A673 (cell line): ENCODE data around the gene KHK. TPM values are rescaled to one million over a fixed set of nuclear protein-coding genes. Genes with fewer than 3 reads are reported as not detected.

Experiments used
- BruUV-seq: library from RNA; stranded (reverse); fragments of 400-500 nt; replicated peaks from 2 replicates; lab custom pipeline; 2021; lab: Mats Ljungman, UMichigan
- CTCF ChIA-PET: fragments of 300-600 bp; sonication (Branson Sonifier 250); formaldehyde crosslinking; loops from one replicate; lab custom pipeline; 2022; ENCODE audit warnings: antibody characterized with exemption; lab: Charles Lee
- POLR2A ChIA-PET: fragments of 300-600 bp; sonication (Branson Sonifier 250); formaldehyde crosslinking; loops from one replicate; lab custom pipeline; 2022; ENCODE audit warnings: antibody characterized with exemption; ENCODE audit not compliant: low non-redundant PET; lab: Charles Lee
- DNase-seq: peaks from one replicate; pipeline ENCODE4 v3.0.0-alpha.2; 2015; ENCODE audit warnings: low spot score
- H3K27ac ChIP-seq: fragments of 200-600 bp; sonication (generic); 2 replicates; pipeline ENCODE4 v1.5.1; 2016; ENCODE audit warnings: mixed run types, low read depth, mild to moderate bottlenecking, mixed read lengths, antibody characterized with exemption, low read length; ENCODE audit not compliant: poor library complexity, severe bottlenecking
- H3K27me3 ChIP-seq: fragments of 200-600 bp; sonication (generic); replicated peaks from 2 replicates; pipeline ENCODE4 v1.6.1; 2017; ENCODE audit warnings: mixed run types, low read depth, mild to moderate bottlenecking, mixed read lengths, antibody characterized with exemption, low read length; ENCODE audit not compliant: insufficient read depth, poor library complexity
- H3K36me3 ChIP-seq: fragments of 200-600 bp; sonication (generic); 2 replicates; pipeline ENCODE4 v1.6.1; 2016; ENCODE audit warnings: mixed run types, mild to moderate bottlenecking, mixed read lengths, antibody characterized with exemption, low read length; ENCODE audit not compliant: insufficient read depth, poor library complexity, severe bottlenecking
- H3K4me1 ChIP-seq: fragments of 200-600 bp; sonication (generic); 2 replicates; pipeline ENCODE4 v1.6.1; 2017; ENCODE audit warnings: mixed run types, mild to moderate bottlenecking, mixed read lengths, antibody characterized with exemption, low read length; ENCODE audit not compliant: insufficient read depth, poor library complexity, severe bottlenecking
- H3K4me3 ChIP-seq: fragments of 200-600 bp; sonication (generic); 2 replicates; pipeline ENCODE4 v1.5.1; 2016; ENCODE audit warnings: low read depth, mixed run types, mild to moderate bottlenecking, mixed read lengths, low read length; ENCODE audit not compliant: poor library complexity, severe bottlenecking
- H3K9me3 ChIP-seq: fragments of 200-600 bp; sonication (generic); 2 replicates; pipeline ENCODE4 v1.6.1; 2016; ENCODE audit warnings: mixed run types, low read depth, mild to moderate bottlenecking, mixed read lengths, antibody characterized with exemption, low read length; ENCODE audit not compliant: poor library complexity, severe bottlenecking
- EZH2 ChIP-seq: fragments of 200-600 bp; sonication (generic); IDR thresholded peaks from 2 replicates; pipeline ENCODE4 v1.6.1; 2017; ENCODE audit warnings: borderline replicate concordance, low read depth, mild to moderate bottlenecking, mixed read lengths, antibody characterized with exemption, low read length; ENCODE audit not compliant: poor library complexity, severe bottlenecking
- intact Hi-C: fragments of 100-400 bp; cut with micrococcal nuclease; formaldehyde crosslinking; loops from one replicate; pipeline ENCODE4 v1.10.0; 2022; ENCODE audit not compliant: unreplicated experiment
- total RNA-seq: library from RNA; stranded (reverse); gene quantifications from 2 replicates; pipeline ENCODE4 v1.2.3, GENCODE V29; 2021
- TF ChIP-seq, protein P1 (sequence below): fragments of 300-800, 200-600 bp; sonication (generic); conservative IDR thresholded peaks from 2 replicates; pipeline ENCODE4 v1.5.1; 2017; ENCODE audit warnings: low read depth, mild to moderate bottlenecking, antibody characterized with exemption, low read length, moderate library complexity, mixed read lengths

Gene KHK
- total RNA-seq, 1 experiment from 2014 or later, result 40.2 TPM

DNA sequence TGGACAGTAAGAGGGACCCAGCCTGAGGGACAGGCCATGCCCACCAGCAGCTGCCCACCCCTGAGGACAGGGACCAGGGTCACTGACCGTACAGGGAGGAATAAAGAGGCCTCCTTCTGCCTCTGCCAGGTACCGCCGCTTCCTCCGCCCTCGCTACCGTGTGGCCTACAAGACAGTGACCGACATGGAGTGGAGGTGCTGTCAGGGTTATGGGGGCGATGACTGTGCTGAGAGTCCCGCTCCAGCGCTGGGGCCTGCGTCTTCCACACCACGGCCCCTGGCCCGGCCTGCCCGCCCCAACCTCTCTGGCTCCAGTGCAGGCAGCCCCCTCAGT, 6.0 kb upstream of the KHK start:
- TF ChIP-seq, protein P1, sequence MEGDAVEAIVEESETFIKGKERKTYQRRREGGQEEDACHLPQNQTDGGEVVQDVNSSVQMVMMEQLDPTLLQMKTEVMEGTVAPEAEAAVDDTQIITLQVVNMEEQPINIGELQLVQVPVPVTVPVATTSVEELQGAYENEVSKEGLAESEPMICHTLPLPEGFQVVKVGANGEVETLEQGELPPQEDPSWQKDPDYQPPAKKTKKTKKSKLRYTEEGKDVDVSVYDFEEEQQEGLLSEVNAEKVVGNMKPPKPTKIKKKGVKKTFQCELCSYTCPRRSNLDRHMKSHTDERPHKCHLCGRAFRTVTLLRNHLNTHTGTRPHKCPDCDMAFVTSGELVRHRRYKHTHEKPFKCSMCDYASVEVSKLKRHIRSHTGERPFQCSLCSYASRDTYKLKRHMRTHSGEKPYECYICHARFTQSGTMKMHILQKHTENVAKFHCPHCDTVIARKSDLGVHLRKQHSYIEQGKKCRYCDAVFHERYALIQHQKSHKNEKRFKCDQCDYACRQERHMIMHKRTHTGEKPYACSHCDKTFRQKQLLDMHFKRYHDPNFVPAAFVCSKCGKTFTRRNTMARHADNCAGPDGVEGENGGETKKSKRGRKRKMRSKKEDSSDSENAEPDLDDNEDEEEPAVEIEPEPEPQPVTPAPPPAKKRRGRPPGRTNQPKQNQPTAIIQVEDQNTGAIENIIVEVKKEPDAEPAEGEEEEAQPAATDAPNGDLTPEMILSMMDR, result no peak
- no peak for TF ChIP-seq EZH2

DNA sequence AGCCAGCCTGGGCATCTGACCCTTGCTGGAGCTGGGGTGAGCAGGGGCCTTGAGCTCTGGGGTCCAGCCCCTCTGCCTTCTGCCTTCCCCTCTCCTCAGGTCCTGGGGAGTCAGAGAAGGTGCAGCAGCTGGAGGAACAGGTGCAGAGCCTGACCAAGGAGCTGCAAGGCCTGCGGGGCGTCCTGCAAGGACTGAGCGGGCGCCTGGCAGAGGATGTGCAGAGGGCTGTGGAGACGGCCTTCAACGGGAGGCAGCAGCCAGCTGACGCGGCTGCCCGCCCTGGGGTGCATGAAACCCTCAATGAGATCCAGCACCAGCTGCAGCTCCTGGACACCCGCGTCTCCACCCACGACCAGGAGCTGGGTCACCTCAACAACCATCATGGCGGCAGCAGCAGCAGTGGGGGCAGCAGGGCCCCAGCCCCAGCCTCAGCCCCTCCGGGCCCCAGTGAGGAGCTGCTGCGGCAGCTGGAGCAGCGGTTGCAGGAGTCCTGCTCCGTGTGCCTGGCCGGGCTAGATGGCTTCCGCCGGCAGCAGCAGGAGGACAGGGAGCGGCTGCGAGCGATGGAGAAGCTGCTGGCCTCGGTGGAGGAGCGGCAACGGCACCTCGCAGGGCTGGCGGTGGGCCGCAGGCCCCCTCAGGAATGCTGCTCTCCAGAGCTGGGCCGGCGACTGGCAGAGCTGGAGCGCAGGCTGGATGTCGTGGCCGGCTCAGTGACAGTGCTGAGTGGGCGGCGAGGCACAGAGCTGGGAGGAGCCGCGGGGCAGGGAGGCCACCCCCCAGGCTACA, 4.4 kb upstream of the KHK start:
- H3K27me3 ChIP-seq, result no peaks in the 10 kb centered on the region
- TF ChIP-seq, protein P1, result no peak
- TF ChIP-seq EZH2, result no peak
- ChIA-PET CTCF (interaction anchor here (1.5 kb wide), 1 partner anchor 10 kb away, joined by 10 read pairs; the partner anchor contains the start of gene OST4), POLR2A (no interaction called here)
- DNase-seq, result no peak
- H3K4me1 ChIP-seq, result peaks cover 28% of the 10 kb centered on the region
- peak overlapping the region; percentile 75 for H3K27ac ChIP-seq
- no peaks in the 10 kb centered on the region for H3K36me3 ChIP-seq
- no TSS peak for BruUV-seq
- no peaks in the 10 kb centered on the region for H3K9me3 ChIP-seq
- intact Hi-C loops, result no loop called here
- no peak overlapping the region for H3K4me3 ChIP-seq

More for the DNA sequence above, 6.0 kb upstream of the KHK start:
- ChIA-PET CTCF (interaction anchor here (1.5 kb wide), 1 partner anchor 9 kb away, joined by 10 read pairs; the partner anchor contains the start of gene OST4), POLR2A (no interaction called here)
- intact Hi-C loops, result no loop called here
- H3K4me3 ChIP-seq, result peak overlapping the region; percentile 17
- H3K4me1 ChIP-seq, result peaks cover 28% of the 10 kb centered on the region
- H3K9me3 ChIP-seq, result no peaks in the 10 kb centered on the region
- H3K36me3 ChIP-seq, result no peaks in the 10 kb centered on the region
- H3K27me3 ChIP-seq, result no peaks in the 10 kb centered on the region
- H3K27ac ChIP-seq, result peak overlapping the region; percentile 61
- no peak for DNase-seq
- no TSS peak for BruUV-seq

DNA sequence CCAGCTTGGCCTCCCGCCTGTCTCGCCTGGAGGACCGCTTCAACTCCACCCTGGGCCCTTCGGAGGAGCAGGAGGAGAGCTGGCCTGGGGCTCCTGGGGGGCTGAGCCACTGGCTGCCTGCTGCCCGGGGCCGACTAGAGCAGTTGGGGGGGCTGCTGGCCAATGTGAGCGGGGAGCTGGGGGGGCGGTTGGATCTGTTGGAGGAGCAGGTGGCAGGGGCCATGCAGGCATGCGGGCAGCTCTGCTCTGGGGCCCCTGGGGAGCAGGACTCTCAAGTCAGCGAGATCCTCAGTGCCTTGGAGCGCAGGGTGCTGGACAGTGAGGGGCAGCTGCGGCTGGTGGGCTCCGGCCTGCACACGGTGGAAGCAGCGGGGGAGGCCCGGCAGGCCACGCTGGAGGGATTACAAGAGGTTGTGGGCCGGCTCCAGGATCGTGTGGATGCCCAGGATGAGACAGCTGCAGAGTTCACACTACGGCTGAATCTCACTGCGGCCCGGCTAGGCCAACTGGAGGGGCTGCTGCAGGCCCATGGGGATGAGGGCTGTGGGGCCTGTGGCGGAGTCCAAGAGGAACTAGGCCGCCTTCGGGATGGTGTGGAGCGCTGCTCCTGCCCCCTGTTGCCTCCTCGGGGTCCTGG, 3.7 kb upstream of the KHK start:
- Histone ChIP-seq H3K27ac (peak overlapping the region; percentile 23), H3K4me3 (no peak overlapping the region), H3K27me3 (no peaks in the 10 kb centered on the region), H3K36me3 (no peaks in the 10 kb centered on the region), H3K4me1 (peaks cover 25% of the 10 kb centered on the region), H3K9me3 (no peaks in the 10 kb centered on the region)
- no peak for TF ChIP-seq EZH2
- TF ChIP-seq, protein P1, result no peak
- ChIA-PET CTCF (no interaction called here), POLR2A (no interaction called here)
- no peak for DNase-seq
- BruUV-seq, result no TSS peak
- intact Hi-C loops, result no loop called here
